DOHH2 (cell line): Measurements from ENCODE around the gene NFIA.
"Not testable (repeated sequence)": the region's sequence is repeated elsewhere in the genome, so short reads cannot be mapped to it uniquely, and the experiment has no call there.

ENCODE experiments used
- CTCF ChIP-seq: fragments of 200-600 bp; sonication (generic); IDR thresholded peaks from one replicate; pipeline ENCODE4 v1.5.1; 2014; ENCODE audit warnings: antibody characterized with exemption, mild to moderate bottlenecking, low read depth, low read length; ENCODE audit not compliant: poor library complexity, severe bottlenecking
- EZH2phosphoT487 ChIP-seq: fragments of 200-600 bp; sonication (generic); IDR thresholded peaks from 2 replicates; pipeline ENCODE4 v1.6.1; 2017; ENCODE audit warnings: borderline replicate concordance, mild to moderate bottlenecking, antibody characterized with exemption, low read length, moderate library complexity, mixed read lengths

- TF ChIP-seq CTCF, EZH2phosphoT487: not testable (repeated sequence)
These were observed 44.5 kb downstream of the NFIA start for GRCh38 chr1:61126843-61127242.
